ENCODE results near the gene SERPINC1.

Gene SERPINC1

DNA sequence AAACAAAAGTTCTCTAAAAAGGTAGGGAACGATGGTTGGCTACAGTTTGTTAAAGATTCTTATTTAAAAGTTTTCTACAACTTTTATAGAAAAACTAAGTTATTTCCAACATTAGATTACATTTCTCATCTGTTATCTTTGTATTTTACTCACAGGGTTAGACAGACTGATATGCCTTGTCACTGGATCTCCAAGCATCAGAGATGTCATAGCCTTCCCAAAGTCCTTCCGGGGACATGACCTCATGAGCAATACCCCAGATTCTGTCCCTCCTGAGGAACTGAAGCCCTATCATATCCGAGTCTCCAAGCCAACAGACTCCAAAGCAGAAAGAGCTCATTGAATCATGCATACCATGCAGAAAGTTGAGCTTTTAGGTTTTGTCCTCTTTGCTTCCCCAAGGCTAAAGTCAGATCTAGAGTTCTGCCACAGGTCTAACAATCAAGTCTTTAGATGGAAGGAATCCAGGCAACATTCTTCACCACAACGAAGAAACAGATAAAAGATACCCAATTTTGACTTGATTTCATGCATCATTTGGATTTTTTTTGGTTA, 59.7 kb downstream of the SERPINC1 start:
- H3K4me3 ChIP-seq (ENCODE audit: low read depth, low read length) = no peak overlapping the region
- no peak for DNase-seq (ENCODE audit: low read depth)
- TF ChIP-seq, protein P1, sequence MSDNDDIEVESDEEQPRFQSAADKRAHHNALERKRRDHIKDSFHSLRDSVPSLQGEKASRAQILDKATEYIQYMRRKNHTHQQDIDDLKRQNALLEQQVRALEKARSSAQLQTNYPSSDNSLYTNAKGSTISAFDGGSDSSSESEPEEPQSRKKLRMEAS (IDR thresholded peaks at IDR 0.05; ENCODE audit: low read depth, low read length) = no peak
- TF ChIP-seq MYC (IDR thresholded peaks at IDR 0.05; ENCODE audit: low read depth, low read length) (no peak), POLR2A (IDR thresholded peaks at IDR 0.05; ENCODE audit: extremely low read depth, insufficient read length) (no peak)
- TF ChIP-seq, protein P2, sequence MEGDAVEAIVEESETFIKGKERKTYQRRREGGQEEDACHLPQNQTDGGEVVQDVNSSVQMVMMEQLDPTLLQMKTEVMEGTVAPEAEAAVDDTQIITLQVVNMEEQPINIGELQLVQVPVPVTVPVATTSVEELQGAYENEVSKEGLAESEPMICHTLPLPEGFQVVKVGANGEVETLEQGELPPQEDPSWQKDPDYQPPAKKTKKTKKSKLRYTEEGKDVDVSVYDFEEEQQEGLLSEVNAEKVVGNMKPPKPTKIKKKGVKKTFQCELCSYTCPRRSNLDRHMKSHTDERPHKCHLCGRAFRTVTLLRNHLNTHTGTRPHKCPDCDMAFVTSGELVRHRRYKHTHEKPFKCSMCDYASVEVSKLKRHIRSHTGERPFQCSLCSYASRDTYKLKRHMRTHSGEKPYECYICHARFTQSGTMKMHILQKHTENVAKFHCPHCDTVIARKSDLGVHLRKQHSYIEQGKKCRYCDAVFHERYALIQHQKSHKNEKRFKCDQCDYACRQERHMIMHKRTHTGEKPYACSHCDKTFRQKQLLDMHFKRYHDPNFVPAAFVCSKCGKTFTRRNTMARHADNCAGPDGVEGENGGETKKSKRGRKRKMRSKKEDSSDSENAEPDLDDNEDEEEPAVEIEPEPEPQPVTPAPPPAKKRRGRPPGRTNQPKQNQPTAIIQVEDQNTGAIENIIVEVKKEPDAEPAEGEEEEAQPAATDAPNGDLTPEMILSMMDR (IDR thresholded peaks at IDR 0.05; ENCODE audit: low read depth, low read length) = no peak

DNA sequence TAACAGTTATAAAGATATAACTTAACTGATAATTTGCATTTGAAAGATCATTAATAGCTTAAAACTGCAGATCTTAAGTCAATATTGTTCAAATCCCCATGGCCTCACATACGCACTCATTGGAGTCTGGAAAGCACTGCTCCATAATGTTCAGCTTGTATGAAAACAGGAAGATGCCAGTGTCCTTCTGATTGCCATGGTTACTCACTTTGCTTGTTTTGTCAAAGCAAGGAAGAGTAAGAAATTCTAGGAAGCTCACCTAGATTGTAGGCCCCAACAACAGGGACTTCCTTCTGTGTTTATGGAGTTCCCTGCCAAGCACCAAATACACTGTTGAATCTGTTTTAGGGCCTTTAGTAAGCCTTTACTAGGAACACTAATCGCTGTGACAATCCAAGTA, 60.2 kb downstream of the SERPINC1 start:
- no peak for DNase-seq (ENCODE audit: low read depth)
- TF ChIP-seq, protein P1 (IDR thresholded peaks at IDR 0.05; ENCODE audit: low read depth, low read length) = no peak
- TF ChIP-seq MYC (IDR thresholded peaks at IDR 0.05; ENCODE audit: low read depth, low read length) (no peak), POLR2A (IDR thresholded peaks at IDR 0.05; ENCODE audit: extremely low read depth, insufficient read length) (no peak)
- TF ChIP-seq, protein P2 (IDR thresholded peaks at IDR 0.05; ENCODE audit: low read depth, low read length) = no peak
- H3K4me3 ChIP-seq (ENCODE audit: low read depth, low read length) = no peak overlapping the region

DNA sequence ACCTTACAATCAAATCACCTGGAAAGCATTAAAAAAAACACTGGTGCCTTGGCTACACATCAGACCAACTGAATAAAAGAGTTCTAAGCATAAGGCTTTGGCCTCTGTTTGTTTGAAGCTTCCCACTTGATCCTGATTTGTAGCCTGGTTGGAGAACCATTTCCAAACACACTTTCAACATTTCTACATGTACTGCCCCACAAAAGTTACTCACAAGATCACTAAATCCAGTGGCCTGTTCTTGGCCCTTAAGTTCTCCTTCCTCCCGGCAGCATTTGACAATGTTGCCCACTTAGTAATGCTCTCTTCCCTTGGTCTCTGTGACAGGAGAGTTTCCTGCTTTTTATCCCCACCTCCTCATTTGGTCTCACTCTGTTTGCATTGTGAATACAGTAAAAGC, 61.1 kb downstream of the SERPINC1 start:
- TF ChIP-seq POLR2A (IDR thresholded peaks at IDR 0.05; ENCODE audit: extremely low read depth, insufficient read length) = no peak
- TF ChIP-seq MYC (IDR thresholded peaks at IDR 0.05; ENCODE audit: low read depth, low read length) = no peak
- no peak for DNase-seq (ENCODE audit: low read depth)
- H3K4me3 ChIP-seq (ENCODE audit: low read depth, low read length) = no peak overlapping the region

Data from NB4 (cell line).